HG03558 (cell line): ENCODE data around the gene RNF126.
"Not testable (repeated sequence)": the region's sequence is repeated elsewhere in the genome, so short reads cannot be mapped to it uniquely, and the experiment has no call there.

Experiments used
- ATAC-seq: cut with Tn5 transposase; IDR thresholded peaks from one replicate; pipeline ENCODE4 v1.9.1; 2021; ENCODE audit warnings: moderate number of reproducible peaks; ENCODE audit not compliant: unreplicated experiment; ENCODE audit errors: extremely low read depth

RNF126 gene

DNA sequence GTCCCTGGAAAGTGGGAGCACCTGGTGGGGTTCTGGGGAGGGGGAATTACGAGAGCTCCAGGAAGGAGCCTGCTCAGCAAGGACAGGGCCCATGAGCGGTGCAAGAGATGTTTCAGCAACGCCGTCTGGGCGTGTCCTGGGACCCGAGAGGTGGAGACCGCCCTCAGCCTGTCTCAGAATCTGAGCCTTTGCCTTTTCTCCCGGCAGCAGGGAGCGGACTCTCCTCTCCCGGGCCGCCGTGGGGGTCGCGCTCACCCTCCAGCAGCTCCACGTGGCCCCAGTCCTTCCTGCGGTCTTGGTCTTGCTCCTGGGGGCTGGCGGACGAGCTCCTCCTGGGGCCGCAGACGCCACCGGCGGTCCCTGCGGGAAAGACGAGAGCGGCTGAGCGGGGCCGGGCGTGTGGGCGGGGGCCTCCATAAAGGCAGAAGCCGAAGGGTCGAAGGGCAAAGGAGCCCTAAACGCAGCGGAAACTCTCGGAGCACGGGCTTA, 30.4 kb downstream of the RNF126 start:
- ATAC-seq: no peak

GRCh38 chr19:629961-630714, 32.9 kb downstream of the RNF126 start:
- ATAC-seq: no peak

GRCh38 chr19:629515-629914, 33.5 kb downstream of the RNF126 start:
- not testable (repeated sequence) for ATAC-seq

GRCh38 chr19:628168-628567, 34.8 kb downstream of the RNF126 start:
- ATAC-seq: no peak

GRCh38 chr19:626566-626965, 36.4 kb downstream of the RNF126 start:
- not testable (repeated sequence) for ATAC-seq

- no peak for ATAC-seq
These were observed 37.8 kb downstream of the RNF126 start for GRCh38 chr19:625257-625656.

- no peak for ATAC-seq
These were observed 38.4 kb downstream of the RNF126 start for GRCh38 chr19:624433-625109.

DNA sequence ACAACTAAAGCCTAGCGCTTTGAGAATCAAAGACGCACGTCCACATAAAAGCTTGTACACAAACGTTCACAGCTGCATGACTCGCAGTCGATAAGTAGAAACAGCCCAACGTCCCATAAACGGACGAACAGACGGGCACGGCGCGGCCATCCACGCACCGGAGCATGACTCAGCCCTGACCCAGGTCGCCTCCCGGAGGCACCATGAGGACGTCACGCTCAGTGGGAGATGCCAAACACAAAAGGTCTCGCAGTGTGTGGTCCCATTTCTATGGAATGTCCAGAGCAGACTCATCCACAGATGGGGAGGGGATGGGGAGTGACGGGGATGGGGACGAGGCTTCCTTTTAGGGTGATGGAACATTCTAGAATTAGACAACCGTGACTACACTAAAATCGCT, 39.0 kb downstream of the RNF126 start:
- no peak for ATAC-seq

GRCh38 chr19:623175-623916, 39.7 kb downstream of the RNF126 start:
- ATAC-seq: no peak

DNA sequence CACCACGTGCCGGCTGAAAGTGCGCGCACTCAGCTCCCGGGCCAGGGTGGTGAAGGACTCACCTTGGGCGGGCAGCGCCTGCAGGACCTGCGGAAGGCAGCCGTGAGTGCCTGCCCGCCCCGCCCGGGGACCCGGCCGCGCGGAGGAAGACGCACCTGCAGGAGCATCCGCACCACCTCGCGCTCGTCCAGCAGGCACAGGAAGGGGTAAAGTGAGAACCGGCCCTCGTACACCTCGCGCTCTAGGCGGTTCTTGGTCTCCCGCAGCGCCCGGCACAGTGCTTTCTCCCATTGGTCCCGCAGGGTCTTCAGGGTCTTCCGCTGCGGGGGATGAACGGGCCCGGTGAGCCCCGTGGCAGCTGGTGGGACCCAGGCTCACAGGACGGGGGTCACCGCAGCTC, 40.3 kb downstream of the RNF126 start:
- ATAC-seq: no peak

GRCh38 chr19:621819-622218, 41.2 kb downstream of the RNF126 start:
- no peak for ATAC-seq

DNA sequence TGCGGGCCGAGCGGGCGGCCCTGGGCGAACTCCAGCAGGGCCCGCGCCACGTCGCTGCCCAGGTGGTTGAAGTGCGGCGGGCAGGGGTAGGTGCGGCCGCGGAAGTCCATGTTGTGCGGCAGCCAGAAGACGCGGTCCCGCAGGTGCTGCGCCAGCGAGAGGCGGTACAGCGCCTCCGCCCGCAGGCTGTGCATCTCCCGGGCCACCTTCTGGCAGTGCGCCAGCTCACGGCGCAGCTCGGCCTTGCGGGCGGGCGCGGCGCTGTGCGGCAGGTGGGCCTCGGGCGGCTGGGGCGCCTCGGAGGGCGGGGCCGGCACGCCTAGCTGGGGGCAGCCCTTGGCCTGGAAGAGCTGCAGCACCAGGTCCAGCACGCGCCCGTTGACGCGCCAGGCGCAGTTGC, 41.8 kb downstream of the RNF126 start:
- not testable (repeated sequence) for ATAC-seq

DNA sequence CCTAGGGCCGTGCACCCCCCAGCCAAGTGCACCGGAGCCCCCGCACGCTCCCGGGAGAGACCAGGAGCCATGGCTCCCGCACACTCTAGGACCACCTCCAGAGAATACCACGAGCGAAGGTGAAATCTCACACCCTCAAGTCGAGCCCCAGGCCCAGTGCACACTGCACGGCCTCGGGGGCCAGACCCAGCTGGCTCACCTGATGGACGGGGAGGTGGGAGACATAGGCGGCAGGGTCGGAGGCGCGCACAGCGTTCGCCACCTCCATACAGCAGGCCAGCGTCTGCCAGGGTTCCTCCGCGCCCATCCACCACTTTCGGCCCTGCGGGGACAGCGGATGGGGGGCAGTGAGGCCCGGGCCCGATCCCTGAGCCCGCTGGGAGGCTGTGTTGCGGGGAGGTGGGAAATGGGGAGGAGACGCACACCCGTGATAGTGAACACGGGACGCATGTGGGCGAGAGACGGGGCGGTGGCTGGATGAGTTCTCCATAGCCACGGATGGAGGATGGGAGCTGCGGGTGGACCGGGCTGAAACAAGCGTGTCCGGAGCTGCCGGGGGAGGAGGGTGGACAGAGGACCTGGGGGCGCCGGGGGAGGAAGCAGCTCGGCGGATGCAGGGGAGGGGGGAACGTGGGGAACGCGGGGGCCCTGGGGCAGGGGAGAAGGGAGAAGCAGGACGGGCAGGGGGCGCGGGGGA, 42.7 kb downstream of the RNF126 start:
- no peak for ATAC-seq

GRCh38 chr19:619286-620002, 43.6 kb downstream of the RNF126 start:
- no peak for ATAC-seq

DNA sequence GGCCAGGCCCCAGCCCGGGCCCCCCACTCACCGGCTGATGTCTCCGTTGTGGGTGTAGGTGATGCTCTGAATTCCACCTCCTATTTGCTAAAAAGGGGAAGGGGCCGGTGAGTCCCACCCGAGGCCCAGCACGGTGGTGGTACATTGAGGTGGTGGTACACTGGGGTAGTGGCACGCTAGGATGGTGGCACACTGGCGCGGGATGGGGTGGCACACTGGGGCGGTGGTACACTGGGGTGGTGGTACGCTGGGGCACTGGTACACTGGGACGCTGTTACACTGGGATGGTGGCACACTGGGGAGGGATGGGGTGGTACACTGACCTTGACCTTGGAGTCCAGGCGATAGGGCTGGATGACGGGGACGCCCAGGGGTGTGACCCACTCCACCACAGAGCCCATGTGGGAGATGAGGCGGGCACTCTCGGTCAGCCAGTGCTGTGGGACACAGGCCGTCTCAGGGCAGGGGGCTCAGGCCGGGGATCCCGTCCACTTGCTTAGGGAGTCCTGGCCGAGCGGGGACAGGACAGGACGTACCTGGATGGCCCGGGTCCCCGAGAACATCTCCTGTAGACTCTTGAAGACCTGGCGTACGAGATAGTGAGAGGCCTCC, 44.2 kb downstream of the RNF126 start:
- no peak for ATAC-seq

DNA sequence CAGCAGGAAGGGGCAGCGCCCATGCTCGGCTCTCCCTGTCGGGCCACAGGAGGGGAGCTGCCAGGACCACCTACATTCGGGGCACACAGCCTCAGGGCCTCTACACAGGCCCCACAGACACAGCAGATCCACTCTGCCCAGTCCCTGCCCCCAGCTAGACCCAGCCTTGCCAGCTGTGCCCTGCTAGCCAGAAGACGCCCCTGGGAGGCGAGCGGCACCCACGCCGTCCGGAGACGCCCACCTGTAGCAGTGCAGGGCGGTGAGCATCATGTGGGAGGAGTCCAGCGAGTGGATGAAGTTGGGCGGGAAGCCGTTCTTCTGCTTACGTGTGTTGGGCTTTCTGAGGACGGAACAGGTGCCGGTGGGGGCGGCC, 44.8 kb downstream of the RNF126 start:
- ATAC-seq: no peak

- ATAC-seq: no peak
These were observed 45.3 kb downstream of the RNF126 start for GRCh38 chr19:617551-618246.

DNA sequence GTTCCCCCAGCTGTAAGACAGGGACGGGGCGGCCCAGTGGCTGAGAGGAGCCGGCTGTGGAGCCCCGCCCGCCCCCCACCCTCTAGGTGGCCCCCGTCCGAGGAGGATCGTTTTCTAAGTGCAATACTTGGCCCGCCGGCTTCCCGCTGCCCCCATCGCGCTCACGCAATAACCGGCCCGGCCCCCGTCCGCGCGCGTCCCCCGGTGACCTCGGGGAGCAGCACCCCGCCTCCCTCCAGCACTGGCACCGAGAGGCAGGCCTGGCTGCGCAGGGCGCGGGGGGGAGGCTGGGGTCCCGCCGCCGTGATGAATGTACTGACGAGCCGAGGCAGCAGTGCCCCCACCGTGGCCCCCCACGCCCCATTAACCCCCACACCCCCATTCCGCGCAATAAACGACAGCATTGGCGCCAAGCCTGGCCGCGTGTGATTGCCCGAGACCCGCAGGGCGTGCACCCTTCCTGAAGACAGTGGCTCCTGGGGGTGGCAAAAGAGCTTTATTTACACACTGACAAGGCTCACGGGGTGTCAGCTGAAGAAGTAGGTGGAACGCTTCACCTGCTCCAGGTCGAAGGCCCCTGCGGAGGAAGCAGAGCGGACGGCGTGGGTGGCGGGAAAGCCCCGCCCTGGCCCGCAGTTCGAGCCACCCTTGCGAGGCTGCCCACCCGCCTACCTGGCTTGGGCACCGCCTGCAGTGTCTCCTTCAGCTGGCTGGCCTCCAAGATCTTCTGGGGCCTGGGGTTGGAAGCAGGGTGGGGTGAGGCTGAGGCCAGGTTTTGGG, 46.1 kb downstream of the RNF126 start:
- ATAC-seq: no peak
